Activated T-helper 9 cell treated with anti-CD3 and anti-CD28 coated beads, Interleukin-2, amount 50 U/mL, for 16 hours (primary cell): ENCODE results near the gene NDOR1.
A peak's percentile ranks its signal among the peaks of the same experiment; 100 is the strongest.

ENCODE experiments used
- DNase-seq: peaks from one replicate; pipeline ENCODE4 v3.0.0-alpha.2; 2020; ENCODE audit warnings: low read depth

Gene NDOR1

DNA sequence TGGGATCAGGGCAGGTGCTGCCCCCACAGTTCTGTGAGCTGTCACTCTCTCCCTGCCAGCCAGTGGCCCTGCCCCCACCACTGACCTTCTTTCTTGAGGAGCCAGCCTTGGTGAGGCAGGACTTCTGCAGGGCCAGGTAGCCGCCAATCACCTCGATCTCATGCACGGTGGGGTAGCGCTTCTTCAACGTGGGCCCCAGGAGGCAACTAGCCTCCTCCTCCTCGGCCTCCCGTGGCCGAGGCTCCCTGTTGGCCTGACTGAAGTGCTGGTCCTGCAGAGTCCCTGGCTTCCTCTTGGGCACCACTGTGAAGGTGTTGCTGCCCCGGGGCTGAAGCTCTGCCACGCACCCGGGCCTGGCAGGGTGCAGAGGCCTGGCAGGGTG, 6.6 kb upstream of the NDOR1 start:
- DNase-seq: no peak

DNA sequence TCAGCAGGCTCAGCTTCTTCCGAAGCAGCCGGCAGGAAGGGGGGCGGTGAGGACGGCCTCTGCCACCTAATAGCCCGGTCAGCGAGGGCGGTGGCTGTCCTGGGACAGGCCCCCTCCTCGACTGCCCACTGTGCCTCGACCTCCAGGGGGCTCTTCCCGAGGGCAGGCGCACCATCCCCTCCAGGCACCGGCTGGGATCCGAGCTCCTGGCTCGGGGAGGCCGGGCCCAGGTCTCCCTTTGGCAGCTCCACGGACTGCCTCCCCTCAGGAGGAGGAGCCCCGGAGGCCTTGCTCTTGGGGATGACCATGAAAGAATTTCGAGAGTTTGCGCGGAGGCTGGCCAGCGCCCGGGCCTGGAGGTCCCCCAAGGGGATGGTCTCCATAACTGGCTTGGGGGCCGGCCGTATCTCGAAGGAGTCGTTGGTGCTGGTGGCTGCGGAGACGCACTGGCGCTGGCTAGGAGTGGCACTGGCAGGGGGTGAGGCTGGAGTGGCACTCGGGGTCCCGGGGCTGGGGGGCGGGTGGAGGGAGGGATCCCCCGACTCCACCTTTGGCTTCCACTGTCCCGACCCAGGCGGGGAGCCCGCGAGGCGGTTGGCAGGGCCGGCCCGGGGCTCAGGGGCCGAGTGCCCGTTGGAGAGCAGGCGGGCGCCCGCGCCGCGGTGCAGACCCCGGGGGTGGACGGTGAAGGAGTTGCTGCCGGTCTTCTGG, 5.9 kb upstream of the NDOR1 start:
- no peak for DNase-seq

DNA sequence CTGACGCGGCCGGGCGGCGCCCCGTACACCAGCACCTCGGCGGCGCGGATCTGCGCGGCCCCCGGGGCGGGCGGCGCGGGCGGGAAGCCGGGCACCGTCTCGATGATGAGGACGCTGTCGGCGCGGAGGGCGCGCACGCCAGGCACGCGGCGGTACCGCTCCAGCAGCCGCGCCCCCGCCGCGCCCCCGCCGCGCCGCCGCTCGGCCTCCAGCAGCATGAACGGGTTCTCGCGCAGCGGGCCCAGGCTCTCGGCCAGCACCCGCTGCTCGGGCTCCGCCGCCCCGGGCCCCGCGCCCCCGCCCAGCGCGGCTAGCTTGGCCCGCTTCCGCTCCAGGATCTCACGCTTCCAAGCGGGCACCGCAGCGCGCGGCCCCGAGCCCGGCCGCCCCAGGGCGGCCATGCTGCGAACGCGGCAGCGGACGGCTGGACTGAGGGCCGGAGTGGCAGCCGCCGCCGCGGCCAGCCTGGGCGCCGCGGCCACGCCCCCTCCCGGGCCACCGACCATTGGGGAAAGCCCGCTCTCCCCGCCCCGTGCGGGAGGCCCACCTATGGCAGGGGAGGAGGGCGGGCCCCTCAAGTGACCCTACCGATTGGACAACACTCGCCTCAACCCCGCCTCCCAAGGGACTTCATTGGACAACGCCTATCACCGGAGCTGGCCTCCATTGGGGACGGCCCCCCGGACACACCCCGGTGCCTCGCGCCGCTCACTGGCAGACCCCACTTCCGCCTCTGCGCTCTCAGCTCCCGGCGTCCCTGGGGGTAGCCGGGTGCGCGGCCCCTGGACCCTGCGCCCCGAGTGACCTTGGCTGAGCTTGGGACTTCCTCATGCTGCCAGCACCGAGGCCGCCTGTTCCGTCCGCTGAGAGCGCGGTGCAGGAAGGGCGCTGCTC, 4.9 kb upstream of the NDOR1 start, which contains the start of gene TPRN:
TPRN (minus strand) TSS at position 431 of the 894 bp plus-strand sequence; CDS start at position 401, 30 bp downstream.
- DNase-seq: peak; percentile 98

DNA sequence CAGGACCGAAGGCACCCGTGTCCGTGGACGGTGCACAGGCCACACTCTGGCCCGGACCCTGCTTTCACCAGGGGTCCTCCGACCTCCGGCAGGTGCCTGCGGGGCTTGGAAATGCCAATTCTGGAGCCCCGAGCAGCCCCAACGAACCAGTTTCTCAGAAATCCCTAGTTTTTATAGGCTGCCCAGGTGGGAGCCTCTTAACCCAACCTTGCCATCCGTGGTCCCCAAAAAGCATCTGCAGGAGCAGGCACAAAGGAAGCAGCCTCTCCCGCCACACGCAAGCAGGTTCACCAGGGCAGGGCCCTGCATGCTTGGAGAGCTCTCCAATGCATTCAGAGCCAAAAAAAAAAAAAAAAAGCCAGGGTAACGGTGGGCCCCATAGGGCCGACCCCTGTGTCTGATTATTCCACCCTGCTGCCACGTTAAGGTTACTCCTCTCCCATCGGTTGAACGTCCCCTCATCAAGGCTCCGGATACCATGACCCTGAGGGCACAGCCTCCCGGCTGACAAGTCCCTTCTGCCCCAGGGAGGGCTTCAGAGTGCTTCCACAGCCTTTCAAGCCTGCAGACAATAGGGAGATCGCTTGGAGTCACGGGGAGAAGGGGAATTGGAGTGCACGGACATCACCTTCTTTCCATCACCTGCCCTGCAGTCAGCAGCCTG, 4.2 kb upstream of the NDOR1 start:
- no peak for DNase-seq

DNA sequence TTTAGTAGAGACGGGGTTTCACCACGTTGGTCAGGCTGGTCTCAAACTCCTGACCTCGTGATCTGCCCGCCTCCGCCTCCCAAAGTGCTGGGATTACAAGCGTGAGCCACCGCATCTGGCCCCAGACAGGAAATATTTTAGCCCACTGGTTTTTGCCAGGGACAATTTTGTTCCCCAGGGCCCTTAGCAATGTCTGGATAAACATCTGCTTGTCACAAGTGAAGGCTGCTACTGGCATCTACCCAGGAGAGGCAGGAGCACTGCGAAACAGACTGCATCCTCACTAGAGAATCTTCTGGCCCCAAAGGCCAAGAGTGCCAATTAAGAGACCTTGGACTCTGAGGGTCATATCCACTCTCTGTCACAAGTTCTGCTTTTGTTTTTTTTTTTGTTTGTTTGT, 2.5 kb upstream of the NDOR1 start:
- DNase-seq: no peak

DNA sequence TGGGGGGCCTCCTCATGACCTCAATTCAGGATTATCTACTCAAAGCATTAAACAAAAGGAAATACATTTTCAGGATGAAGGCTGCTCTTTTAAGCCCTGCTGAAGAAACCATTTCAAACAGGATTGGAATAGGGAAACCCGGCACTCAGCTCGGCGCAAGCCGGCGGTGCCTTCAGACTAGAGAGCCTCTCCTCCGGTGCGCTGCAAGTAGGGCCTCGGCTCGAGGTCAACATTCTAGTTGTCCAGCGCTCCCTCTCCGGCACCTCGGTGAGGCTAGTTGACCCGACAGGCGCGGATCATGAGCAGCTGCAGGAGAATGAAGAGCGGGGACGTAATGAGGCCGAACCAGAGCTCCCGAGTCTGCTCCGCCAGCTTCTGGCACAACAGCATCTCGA, 772 bp upstream of the NDOR1 start:
- DNase-seq: no peak

DNA sequence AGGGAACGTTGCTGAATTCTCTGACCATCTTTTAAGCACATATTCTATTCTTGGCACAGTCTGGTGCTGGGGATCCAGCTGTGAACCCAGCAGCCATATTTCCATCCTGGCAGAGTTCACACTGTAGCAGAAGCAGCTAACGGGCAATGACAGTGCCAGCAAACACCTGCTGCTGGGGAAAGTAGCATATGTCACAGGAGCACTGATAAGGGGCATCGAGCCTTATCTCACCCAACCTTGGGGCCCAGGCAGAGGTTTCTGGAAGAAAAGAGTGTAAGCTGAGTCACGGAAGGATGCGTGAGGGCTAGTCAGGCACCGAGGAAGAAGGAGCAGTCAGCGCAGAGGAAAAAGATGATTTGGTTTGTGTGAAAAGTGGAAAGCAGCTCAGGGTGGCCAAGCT, 1.1 kb downstream of the NDOR1 start:
- no peak for DNase-seq

DNA sequence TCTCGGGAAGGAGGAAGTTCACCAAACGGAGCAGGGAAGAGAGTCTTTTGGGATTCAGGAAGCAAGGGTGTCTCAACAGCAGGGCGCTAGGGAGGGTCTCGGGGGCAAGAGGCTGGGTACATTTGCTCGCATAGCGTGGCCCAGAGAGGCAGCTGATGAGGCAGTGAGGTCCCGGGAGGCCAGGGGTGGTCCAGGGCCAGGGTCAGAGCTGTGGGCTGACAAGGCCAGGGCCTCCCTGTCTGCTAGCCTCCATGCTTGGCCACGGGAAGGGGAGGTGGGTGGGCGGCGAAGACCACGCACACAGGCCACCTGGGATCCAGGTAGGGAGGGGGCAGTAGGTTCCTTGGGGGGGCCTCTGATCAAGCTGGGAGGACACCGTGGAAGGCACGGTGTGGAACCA, 6.0 kb downstream of the NDOR1 start:
- DNase-seq: no peak

DNA sequence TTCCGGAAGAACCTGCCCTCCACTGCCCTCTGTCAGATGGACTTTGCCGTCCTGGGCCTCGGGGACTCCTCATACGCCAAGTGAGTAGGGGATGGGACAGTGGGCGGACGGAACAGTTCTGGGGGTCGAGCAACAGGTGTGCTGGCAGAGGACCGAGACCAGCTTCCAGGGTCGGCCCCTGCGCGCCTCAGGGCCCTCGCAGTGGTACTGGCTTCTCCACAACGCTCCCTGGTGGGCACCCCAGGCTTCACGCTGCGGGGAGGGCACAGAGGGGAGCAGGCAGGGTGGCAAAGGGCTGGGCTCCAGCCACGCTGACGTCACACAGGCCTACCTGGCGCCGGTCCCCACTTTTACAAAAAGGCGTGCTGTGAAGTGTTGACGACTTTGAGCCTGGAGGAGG, 7.0 kb downstream of the NDOR1 start:
- DNase-seq: no peak

DNA sequence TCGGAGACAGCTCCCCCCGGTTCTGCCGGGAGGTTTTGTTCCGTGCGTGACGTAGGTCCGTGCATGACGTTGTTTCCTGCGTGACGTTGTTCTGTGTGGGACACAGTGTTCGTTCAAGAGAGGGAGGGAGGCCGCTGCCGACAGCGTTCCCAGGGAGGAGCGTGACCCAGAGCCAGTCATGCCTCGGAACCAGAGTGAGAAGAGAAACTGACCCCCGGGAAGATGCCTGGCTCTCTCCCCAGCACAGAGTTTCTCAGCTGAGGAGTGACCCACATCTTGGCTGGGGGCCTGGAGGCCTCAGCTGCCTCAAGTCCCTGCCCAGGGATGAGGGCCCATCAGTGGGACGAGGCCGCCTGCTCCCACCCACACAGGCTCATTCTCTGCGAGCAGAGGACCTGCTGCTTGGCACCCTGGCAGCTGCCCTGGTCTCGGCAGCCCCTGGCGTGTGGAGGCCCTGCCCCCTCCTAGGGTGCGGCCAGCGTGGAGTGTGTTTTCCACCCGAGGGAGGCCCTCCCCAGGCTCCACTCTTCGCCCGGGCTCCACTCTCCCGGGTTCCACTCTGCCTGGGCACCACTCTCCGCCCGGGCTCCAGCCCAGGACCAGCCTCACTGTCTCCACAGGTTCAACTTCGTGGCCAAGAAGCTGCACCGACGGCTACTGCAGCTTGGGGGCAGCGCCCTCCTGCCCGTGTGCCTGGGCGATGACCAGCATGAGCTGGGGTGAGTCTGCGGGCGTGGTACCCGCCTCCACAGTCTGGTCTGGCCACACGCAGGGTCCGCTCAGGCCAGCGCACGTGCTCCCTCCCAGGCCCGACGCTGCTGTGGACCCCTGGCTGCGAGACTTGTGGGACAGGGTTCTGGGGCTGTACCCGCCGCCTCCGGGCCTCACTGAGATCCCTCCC, 7.9 kb downstream of the NDOR1 start:
- no peak for DNase-seq

DNA sequence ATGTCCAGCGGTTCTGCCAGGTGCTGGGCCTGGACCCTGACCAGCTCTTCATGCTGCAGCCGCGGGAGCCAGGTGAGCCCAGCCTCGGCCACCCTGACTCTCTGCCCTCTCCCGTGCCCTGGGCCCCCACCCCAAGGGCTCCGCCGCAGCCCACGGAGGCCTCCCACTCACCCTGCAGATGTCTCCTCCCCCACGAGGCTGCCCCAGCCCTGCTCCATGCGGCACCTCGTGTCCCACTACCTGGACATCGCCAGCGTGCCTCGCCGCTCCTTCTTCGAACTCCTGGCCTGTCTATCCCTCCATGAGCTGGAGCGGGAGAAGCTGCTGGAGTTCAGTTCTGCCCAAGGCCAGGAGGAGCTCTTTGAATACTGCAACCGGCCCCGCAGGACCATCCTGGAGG, 9.1 kb downstream of the NDOR1 start:
- no peak for DNase-seq

DNA sequence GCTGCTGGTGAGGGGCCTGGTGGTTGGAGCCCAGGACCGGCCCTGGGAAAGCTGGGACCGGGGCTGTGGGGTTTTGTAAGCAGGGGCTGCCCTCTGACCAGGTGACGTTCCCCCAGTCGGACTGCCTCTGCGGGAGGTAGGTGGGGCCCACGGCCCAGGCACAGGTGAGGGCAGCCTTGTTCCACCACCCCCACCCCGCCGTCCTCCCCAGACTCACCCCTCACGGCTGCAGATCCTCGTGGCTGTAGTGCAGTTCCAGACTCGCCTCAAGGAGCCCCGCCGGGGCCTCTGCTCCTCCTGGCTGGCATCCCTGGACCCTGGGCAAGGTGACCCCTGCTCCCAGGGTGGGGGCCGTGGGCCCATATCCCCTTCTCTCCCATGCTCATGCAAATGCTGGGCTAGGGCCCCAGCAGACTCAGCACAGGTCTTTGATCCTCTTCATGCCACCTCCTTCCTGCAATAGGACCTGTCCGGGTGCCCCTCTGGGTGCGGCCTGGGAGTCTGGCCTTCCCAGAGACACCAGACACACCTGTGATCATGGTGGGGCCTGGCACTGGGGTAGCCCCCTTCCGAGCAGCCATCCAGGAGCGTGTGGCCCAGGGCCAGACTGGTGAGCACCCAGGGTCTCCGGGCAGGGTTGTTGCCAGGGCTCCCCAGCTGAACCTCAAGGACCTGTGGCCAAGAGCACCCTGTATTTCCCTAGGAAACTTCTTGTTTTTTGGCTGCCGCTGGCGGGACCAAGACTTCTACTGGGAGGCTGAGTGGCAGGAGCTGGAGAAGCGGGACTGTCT, 9.9 kb downstream of the NDOR1 start:
- no peak for DNase-seq

DNA sequence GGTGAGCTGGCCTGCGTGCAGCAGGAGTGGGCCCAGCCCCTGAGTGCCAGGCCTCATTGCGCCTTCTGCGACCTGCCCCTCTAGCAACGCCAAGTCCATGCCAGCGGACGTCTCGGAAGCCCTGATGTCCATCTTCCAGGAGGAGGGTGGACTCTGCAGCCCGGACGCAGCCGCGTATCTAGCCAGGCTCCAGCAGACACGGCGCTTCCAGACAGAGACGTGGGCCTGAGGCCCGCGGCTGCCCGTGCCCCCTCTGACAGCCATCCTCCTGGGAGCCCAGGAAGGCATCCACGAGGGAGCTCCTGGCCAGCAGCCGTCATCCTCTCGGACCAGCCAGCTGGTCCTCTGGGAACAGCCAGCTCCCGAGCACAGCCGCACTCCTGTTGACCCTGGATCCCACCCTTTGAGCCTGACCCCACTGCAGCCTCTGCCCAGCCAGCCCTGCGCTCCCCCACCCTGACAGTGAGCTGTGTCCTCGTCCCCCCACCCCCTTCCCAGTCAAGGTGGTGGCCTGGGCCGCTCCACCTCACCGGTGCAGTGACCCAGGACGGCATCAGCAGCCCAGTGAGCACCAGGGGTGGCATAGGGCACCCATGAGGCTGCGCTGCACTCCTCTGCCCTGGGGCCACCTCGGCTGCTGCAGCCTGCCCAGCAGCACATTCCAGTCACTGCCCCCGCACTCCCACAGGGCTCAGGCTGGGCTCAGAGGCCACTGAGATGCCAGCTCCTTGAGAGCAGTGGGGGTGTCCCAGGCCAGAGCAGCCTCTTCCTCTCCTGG, 10.9 kb downstream of the NDOR1 start:
- DNase-seq: no peak

DNA sequence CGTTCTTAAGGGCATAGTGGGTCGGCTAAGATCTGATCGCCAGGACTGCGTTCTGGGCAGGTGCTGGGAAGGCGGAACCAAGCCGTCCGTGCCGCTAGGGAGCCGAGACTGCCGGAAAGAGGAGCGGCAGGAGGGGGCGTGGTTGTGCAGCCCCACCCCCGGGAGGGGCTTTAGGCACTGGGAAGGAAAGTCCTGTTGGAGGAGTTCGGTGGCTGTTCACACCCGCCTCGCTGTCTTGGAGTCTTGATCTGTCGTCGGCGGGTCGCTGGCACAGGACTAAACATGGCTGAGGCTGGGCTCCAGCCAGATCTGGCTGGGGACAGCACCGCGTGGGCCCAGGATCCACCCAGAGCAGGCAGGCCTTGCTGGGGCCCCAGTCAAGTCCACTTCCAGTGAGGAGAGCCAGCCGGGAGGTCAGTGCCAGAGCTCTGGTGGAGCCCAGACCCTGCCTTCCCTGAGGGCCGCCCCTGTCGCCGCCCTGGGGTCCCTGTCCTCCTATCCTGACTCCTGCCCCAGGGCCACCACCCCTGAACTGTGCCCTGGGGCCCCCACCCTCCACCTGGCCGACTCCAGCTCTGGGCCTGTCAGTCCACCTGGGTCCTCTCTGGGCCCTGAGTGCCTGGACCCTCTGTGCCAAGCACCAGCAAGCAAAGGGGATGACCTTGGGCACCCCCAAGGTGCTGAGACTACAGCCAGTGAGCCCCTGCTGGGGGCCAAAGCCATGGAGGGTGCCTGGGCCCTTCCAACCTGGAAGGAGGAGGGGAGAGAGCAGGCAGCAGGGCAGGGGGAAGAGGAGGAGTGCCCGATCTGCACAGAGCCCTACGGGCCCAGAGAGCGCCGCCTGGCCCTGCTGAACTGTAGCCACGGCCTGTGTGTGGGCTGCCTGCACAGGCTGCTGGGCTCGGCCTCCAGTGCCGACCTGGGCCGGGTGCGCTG, 12.0 kb downstream of the NDOR1 start:
- DNase-seq: no peak

DNA sequence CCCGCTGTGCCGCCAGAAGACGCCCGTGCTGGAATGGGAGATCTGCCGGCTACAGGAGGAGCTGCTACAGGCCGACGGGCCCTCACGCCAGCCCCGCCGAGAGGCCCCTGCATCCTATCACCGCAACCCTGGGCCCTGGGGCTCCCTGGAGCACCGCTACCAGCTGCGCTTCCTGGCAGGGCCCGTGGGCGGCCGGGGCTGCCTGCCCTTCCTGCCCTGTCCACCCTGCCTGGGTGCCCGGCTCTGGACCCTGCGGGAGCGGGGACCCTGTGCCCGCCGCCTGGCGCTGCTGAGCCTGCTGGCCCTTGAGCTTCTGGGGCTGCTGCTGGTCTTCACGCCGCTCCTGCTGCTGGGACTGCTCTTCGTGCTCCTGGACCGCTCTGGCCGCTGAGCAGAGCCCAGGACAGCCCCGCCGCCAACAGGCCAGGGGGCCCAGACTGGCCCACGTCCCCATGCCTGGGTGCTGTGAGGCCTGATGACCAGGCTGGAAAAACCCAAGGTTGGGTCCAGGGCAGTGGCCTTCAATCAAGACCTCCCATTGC, 12.8 kb downstream of the NDOR1 start:
- DNase-seq: no peak

DNA sequence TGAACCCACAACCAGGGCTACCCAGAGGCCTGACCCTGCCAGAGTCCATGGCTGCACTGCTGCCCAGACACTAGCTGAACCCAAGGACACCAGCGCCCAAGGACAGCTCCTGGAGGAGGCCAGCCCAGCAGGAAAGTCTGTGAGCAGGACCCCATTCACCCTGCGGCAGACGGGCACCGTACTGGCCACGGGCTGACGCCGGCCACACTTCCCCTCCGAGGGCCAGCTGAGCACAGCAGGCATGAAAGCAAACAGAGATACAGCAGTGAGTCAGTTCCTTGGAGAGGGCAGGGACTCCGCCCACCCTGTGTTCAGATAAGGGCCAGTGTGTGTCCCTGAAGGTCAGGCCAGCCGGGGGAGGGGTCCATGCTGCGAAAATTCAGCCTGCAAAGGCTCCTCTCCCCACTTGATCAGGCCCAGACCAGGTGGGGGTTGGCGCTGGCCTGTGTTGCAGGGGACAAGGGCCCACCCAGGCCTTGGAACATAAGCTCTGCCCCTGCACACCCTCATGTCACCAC, 13.3 kb downstream of the NDOR1 start:
- DNase-seq: no peak

DNA sequence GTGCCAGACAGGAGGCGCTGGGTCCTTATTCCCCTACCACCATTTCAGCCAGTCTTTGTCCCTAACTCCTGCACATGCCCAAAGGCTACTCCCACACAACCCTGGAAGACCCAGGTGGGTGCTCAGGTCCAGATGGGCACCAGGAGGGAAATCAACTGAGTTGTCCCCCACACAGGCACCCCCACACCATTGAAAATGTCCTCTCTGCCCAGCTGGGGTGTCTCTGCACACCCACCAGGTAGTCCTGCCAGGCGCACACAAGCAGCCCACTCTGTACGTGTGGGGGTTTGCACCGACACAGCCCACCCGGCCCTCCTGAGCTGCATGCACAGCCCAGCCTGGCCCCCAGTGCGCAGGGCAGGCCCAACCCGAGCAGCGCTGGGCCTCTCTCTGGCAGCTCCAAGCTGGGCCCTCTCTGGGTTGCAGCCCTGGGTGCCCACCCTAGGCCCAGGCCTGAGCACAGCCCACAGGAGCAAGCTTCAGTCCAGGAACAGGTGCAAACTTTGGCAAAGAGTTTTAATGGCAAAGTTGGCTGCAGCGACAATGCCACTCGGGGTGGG, 14.3 kb downstream of the NDOR1 start:
- no peak for DNase-seq
